Peyer's patch (tissue), 4 donors: ENCODE measurements around the gene TSHZ1.

Source experiments
- CTCF ChIP-seq, 6 experiments: fragments of 450-650 bp in 4 of 6; fragments of 200-600 bp in 2 of 6; sonication (generic) in 1 of 6; IDR thresholded peaks; one replicate each; pipeline ENCODE4 v1.5.1; 2017 to 2019; ENCODE audit warnings: antibody characterized with exemption in 6 of 6, mild to moderate bottlenecking in 3 of 6, moderate library complexity in 1 of 6
- POLR2A ChIP-seq, 2 donors: fragments of 450-650 bp; IDR thresholded peaks; one replicate each; pipeline ENCODE4 v1.5.1; 2017; ENCODE audit warnings: antibody characterized with exemption in 2 of 2, mild to moderate bottlenecking in 2 of 2, moderate library complexity in 2 of 2

GRCh38 chr18:75200071-75200470 is 10.5 kb upstream of the TSHZ1 start:
- TF ChIP-seq CTCF (IDR thresholded peaks at IDR 0.05) = no peak
- TF ChIP-seq POLR2A (IDR thresholded peaks at IDR 0.05) = no peak
